Pulmonary artery endothelial cell (primary cell): ENCODE measurements around the gene KCNG1. TPM values are rescaled to one million over a fixed set of nuclear protein-coding genes. Genes with fewer than 3 reads are reported as not detected.

Experiments used
- DNase-seq: peaks from one replicate; pipeline ENCODE4 v3.0.0-alpha.2; 2011; ENCODE audit warnings: low read depth, low spot score
- total RNA-seq: library from RNA; depleted of rRNA; stranded (reverse); fragments of >200 nt; gene quantifications from 2 replicates; pipeline ENCODE4 v1.2.3, GENCODE V29; 2014

The KCNG1 gene
- total RNA-seq, 1 donor from 2014 or later, result 0.40 TPM

- DNase-seq, result no peak
Measured at GRCh38 chr20:51036226-51036625, 13.3 kb upstream of the KCNG1 start.

DNA sequence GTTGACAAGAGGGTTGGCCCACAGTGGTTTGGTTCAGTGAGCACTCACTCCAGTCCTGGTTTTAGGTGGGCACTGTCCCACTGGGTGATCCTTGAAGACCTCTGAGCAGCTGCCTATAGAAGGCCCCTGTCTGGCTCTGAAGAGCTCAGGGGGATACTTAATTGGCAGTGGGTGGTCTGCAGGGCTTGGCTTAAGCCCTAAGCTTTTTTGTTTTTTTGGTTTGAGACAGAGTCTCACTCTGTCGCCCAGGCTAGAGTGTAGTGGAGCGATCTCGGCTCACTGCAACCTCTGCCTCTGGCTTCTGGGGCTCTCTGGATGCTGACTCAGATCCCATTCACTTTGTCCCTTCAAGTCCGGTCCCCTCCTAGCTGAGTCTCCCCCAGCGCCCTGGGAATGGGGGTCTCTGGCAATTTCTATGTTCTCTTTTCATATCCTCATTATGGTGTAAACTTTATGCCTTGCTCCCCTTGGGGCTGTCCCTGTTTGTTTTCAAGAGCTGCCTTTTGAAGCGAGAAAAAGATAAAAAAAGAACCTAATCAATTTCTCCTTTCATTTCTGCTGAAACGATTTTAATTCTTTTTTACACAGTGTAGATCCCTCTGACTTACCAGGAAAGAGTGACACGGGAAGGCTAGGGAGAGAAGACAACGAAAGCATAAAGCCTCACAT is 12.2 kb upstream of the KCNG1 start:
- no peak for DNase-seq

- no peak for DNase-seq
Measured at GRCh38 chr20:51034476-51034875, 11.6 kb upstream of the KCNG1 start.

GRCh38 chr20:51029963-51030920 is 7.3 kb upstream of the KCNG1 start:
- no peak for DNase-seq

GRCh38 chr20:51029556-51029955 is 6.6 kb upstream of the KCNG1 start:
- DNase-seq, result no peak

DNA sequence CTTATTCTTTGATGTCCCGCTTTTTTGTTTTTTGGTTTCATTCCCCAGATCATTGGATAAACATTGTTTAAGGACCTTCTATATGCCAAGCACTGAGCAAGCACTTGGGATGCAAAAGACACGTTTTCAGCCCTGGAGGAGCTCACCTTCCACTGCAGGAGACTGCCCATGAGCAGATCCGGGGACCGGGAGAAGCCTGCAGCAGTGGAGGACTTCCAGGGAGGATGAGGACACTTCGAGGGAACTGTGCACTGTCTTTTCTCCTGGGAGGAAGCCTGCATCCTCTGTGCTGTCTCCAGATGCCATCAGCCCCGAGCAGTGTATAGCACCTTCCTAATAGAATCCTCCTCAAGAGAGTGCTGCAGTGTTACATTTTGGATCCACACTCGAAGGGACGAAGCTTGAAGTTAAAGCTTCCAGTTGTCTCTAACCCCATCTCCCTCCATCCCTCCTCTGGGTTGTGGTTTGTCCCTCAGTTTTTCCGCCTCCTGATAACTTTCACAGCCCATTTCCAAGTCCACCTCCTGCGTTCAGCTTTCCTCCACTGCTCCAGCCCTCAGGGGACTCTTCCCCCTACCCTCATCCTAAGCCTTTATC is 5.8 kb upstream of the KCNG1 start:
- DNase-seq, result no peak

DNA sequence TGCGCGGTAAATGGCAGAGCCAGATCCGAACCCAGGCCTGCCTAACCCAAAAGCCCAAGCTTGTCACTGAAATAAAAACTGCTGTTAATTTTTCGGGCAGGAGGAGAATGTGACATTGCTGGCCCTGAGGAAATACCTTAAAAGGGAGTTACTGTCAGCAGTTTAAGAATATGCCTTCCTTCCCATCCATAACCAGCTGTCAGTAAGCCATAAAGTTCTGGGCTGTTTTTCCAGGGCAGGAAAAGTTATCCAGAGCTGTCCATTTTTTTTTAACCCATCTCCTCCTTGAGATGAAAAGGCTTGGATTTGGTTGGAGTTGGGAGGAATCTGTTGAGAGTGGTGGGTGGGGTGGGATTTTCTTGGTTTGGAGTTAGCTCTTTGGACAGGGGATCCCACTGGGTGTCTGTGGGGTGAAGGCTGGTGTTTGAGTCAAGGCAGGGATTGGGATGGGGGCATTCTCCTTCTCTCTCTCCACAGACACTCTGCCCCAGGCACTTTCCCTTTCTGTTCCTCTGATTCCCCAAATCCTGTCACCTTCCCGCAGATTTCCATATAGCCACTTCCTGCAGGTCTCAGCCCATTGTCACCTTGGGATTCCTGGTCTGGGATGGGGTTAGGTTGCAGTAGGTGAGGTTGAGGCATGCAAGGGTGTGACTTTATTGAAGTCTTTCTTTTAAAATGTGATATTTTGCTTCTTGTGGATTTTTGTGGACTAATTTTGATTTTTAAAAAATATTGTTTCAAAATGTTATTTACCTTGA is 4.3 kb upstream of the KCNG1 start:
- DNase-seq, result no peak

- no peak for DNase-seq
Measured at GRCh38 chr20:51026269-51026668, 3.4 kb upstream of the KCNG1 start.

GRCh38 chr20:51024761-51025160 is 1.9 kb upstream of the KCNG1 start:
- no peak for DNase-seq

- no peak for DNase-seq
Measured at GRCh38 chr20:51023617-51024155, 779 bp upstream of the KCNG1 start.

- no peak for DNase-seq
Measured at GRCh38 chr20:51022227-51022802, 592 bp downstream of the KCNG1 start.

GRCh38 chr20:51021067-51022025 is 1.6 kb downstream of the KCNG1 start:
- no peak for DNase-seq

DNA sequence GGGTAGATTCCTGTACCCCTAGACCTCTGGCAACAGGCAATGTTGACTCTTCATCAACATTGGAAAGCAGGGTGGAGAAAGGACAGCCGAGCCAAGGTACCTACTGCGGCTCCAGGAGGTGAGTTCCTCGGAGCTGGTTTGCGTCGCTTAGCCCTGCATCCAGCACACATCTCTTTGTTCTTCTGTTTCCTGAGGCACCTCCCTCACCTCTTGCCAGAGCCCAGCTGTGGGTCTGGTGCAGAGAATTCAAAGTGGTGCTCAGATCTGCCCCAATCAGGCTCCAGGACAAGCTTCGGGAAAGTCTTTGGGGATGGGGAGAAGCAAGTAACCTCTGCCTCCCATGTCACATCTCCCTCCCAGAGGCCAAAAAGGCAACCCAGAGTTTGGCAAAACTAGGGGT is 2.2 kb downstream of the KCNG1 start:
- DNase-seq, result no peak

GRCh38 chr20:51019656-51020592 is 3.0 kb downstream of the KCNG1 start:
- no peak for DNase-seq

GRCh38 chr20:51017251-51017650 is 5.7 kb downstream of the KCNG1 start:
- no peak for DNase-seq

- DNase-seq, result no peak
Measured at GRCh38 chr20:51016521-51016920, 6.4 kb downstream of the KCNG1 start.

DNA sequence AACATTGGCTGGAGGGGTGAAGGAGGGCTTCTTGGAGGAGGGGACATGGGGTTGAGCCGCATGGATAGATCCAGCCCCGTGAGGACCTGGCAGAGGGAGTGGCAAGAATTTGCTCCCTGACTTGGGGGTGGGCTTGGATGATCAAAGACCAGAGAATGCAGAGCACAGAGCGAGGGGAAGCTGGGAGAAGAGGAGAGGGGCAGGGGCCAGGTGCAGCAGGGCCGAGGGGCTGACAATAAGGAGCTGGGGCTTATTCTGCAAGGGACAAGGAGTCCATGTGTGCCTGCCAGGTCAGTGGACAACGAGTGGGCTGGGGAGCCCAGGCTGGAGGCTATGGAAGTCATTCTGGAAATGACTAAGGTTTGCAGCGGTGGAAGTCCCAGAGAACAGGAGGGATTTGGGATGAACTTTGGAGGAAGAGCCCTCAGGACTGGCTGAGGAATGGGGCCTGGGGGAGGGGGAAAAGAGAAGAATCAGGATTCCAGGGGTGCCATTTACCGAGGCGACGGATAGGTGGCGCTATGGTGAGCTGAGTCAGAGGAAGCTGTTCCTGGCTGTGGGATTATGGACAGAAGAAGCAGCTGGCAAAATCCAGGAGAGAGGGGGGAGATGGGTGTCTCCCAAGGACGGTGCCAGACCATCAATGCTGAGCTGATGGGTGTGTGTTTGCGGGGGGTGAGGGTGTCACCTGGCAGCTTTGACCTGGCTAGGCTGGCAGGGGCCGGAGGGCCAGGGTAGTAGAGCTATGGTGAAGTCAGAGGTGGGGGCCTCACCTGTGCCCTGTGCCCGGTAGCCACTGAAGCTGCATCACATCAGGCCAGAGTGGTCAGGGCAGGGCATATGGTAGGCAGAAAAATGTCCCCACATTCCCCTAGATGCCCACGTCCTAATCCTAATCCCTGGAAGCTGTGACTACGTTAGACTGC is 7.8 kb downstream of the KCNG1 start:
- DNase-seq, result peak; percentile 11
